Ascending aorta (tissue), 2 donors: ENCODE data around the gene PDSS2. TPM values are rescaled to one million over a fixed set of nuclear protein-coding genes. Genes with fewer than 3 reads are reported as not detected.
"Not testable (repeated sequence)": the region's sequence is repeated elsewhere in the genome, so short reads cannot be mapped to it uniquely, and the experiment has no call there.

Experiments used
- DNase-seq, 2 donors: peaks; one replicate each; pipeline ENCODE4 v3.0.0-alpha.2; 2019; ENCODE audit warnings: low spot score in 2 of 2
- H3K27ac ChIP-seq, 2 donors: fragments of 200-600 bp; sonication (generic); one replicate each; pipeline ENCODE4 v1.5.1; 2016 to 2017; ENCODE audit warnings: mild to moderate bottlenecking in 1 of 2
- H3K27me3 ChIP-seq: fragments of 200-600 bp; sonication (generic); one replicate; pipeline ENCODE4 v1.5.1; 2017
- H3K36me3 ChIP-seq, 2 donors: fragments of 200-600 bp; sonication (generic); one replicate each; pipeline ENCODE4 v1.5.1; 2016
- H3K4me1 ChIP-seq, 2 donors: fragments of 200-600 bp; sonication (generic); one replicate each; pipeline ENCODE4 v1.5.1; 2016 to 2017; ENCODE audit warnings: mild to moderate bottlenecking in 1 of 2
- H3K4me3 ChIP-seq, 2 donors: fragments of 200-600 bp; sonication (generic); one replicate each; pipeline ENCODE4 v1.5.1; 2016 to 2017; ENCODE audit warnings: mild to moderate bottlenecking in 1 of 2
- H3K9me3 ChIP-seq, 2 donors: fragments of 200-600 bp; sonication (generic); one replicate each; pipeline ENCODE4 v1.5.1; 2016
- CTCF ChIP-seq, 3 experiments: fragments of 200-600 bp in 2 of 3; fragments of 450-650 bp in 1 of 3; sonication (generic) in 2 of 3; IDR thresholded peaks; one replicate each; pipeline ENCODE4 v1.5.1; 2016 to 2019; ENCODE audit warnings: antibody characterized with exemption in 3 of 3, mild to moderate bottlenecking in 1 of 3, moderate library complexity in 1 of 3
- intact Hi-C: fragments of 100-400 bp; cut with DNase I; formaldehyde crosslinking; loops from one replicate; pipeline ENCODE4 v1.15.1; 2023
- total RNA-seq: library from RNA; depleted of rRNA; stranded (reverse); fragments of >200 nt; gene quantifications from one replicate; pipeline ENCODE4 v1.1.0, GENCODE V29; 2016

PDSS2 gene
- total RNA-seq, 1 donor from 2014 or later = 0.85 TPM

- intact Hi-C loops = no loop called here
- Histone ChIP-seq H3K4me1 (no peaks in the 10 kb centered on the region), H3K27ac (no peak overlapping the region), H3K4me3 (no peak overlapping the region), H3K36me3 (no peaks in the 10 kb centered on the region), H3K27me3 (no peaks in the 10 kb centered on the region), H3K9me3 (no peaks in the 10 kb centered on the region)
- DNase-seq = no peak
- no peak for TF ChIP-seq CTCF (IDR thresholded peaks at IDR 0.05)
Measured at GRCh38 chr6:107293350-107293749, 166.0 kb downstream of the PDSS2 start.

- Histone ChIP-seq H3K9me3 (no peaks in the 10 kb centered on the region), H3K4me1 (no peaks in the 10 kb centered on the region), H3K4me3 (no peak overlapping the region), H3K27ac (no peak overlapping the region), H3K27me3 (no peaks in the 10 kb centered on the region), H3K36me3 (no peaks in the 10 kb centered on the region)
- no peak for DNase-seq
- TF ChIP-seq CTCF (IDR thresholded peaks at IDR 0.05) = no peak
- intact Hi-C loops = no loop called here
Measured at GRCh38 chr6:107292715-107293271, 166.6 kb downstream of the PDSS2 start.

GRCh38 chr6:107290491-107290890 is 168.9 kb downstream of the PDSS2 start:
- H3K36me3 ChIP-seq = no peaks in the 10 kb centered on the region
- H3K27me3 ChIP-seq = no peaks in the 10 kb centered on the region
- H3K4me3 ChIP-seq = no peak overlapping the region
- no peak for TF ChIP-seq CTCF (IDR thresholded peaks at IDR 0.05)
- no peaks in the 10 kb centered on the region for H3K4me1 ChIP-seq
- no peak for DNase-seq
- no peaks in the 10 kb centered on the region for H3K9me3 ChIP-seq
- intact Hi-C loops = no loop called here
- H3K27ac ChIP-seq = no peak overlapping the region

GRCh38 chr6:107289258-107289657 is 170.1 kb downstream of the PDSS2 start:
- H3K4me1 ChIP-seq, H3K36me3 ChIP-seq, H3K9me3 ChIP-seq, DNase-seq, H3K27me3 ChIP-seq, H3K4me3 ChIP-seq, intact Hi-C loops, H3K27ac ChIP-seq: not testable (repeated sequence)

GRCh38 chr6:107285683-107286082 is 173.7 kb downstream of the PDSS2 start:
- DNase-seq, H3K9me3 ChIP-seq, H3K27ac ChIP-seq, intact Hi-C loops, H3K4me1 ChIP-seq, H3K27me3 ChIP-seq, H3K4me3 ChIP-seq, H3K36me3 ChIP-seq: not testable (repeated sequence)

GRCh38 chr6:107284805-107285204 is 174.6 kb downstream of the PDSS2 start:
- intact Hi-C loops = no loop called here
- TF ChIP-seq CTCF (IDR thresholded peaks at IDR 0.05) = no peak
- no peak overlapping the region for H3K4me3 ChIP-seq
- H3K9me3 ChIP-seq = no peaks in the 10 kb centered on the region
- no peaks in the 10 kb centered on the region for H3K36me3 ChIP-seq
- H3K27ac ChIP-seq = no peak overlapping the region
- DNase-seq = no peak
- no peaks in the 10 kb centered on the region for H3K4me1 ChIP-seq
- H3K27me3 ChIP-seq = no peaks in the 10 kb centered on the region

GRCh38 chr6:107280791-107281190 is 178.6 kb downstream of the PDSS2 start:
- Histone ChIP-seq H3K36me3 (no peaks in the 10 kb centered on the region), H3K27me3 (no peaks in the 10 kb centered on the region), H3K4me1 (no peaks in the 10 kb centered on the region), H3K9me3 (no peaks in the 10 kb centered on the region), H3K27ac (no peak overlapping the region), H3K4me3 (no peak overlapping the region)
- TF ChIP-seq CTCF (IDR thresholded peaks at IDR 0.05) = no peak
- no peak for DNase-seq
- intact Hi-C loops = no loop called here

GRCh38 chr6:107280001-107280400 is 179.4 kb downstream of the PDSS2 start:
- H3K36me3 ChIP-seq, intact Hi-C loops, H3K4me1 ChIP-seq: not testable (repeated sequence)

More at GRCh38 chr6:107280001-107280400, 179.4 kb downstream of the PDSS2 start:
- H3K4me3 ChIP-seq, H3K27me3 ChIP-seq, H3K9me3 ChIP-seq, H3K27ac ChIP-seq, DNase-seq: not testable (repeated sequence)
